ES-I3 (cell line): Measurements from ENCODE around the gene LLPH.

Experiments
- H3K36me3 ChIP-seq: 2 replicates; pipeline ENCODE4 v1.6.1; 2013; ENCODE audit warnings: mild to moderate bottlenecking, low read length, control low read depth, moderate library complexity; ENCODE audit not compliant: insufficient read depth
- H3K4me1 ChIP-seq: 2 replicates; pipeline ENCODE4 v1.6.1; 2013; ENCODE audit warnings: mild to moderate bottlenecking, control low read depth, low read length; ENCODE audit not compliant: insufficient read depth
- H3K9ac ChIP-seq: 2 replicates; pipeline ENCODE4 v1.6.1; 2013; ENCODE audit warnings: low read depth, mild to moderate bottlenecking, low read length, moderate library complexity
- H3K9me3 ChIP-seq: 2 replicates; pipeline ENCODE4 v1.6.1; 2013; ENCODE audit warnings: mild to moderate bottlenecking, low read length, moderate library complexity; ENCODE audit not compliant: control insufficient read depth, insufficient read depth

The LLPH gene

GRCh38 chr12:66066929-66067523 is 63.5 kb downstream of the LLPH start:
- no peaks in the 10 kb centered on the region for H3K36me3 ChIP-seq
- no peaks in the 10 kb centered on the region for H3K9me3 ChIP-seq
- no peak overlapping the region for H3K9ac ChIP-seq
- H3K4me1 ChIP-seq: peaks cover 11% of the 10 kb centered on the region
